Mucosa of rectum (tissue), 2 donors: ENCODE results near the gene C1orf105.
A peak's percentile ranks its signal among the peaks of the same experiment; 100 is the strongest.

Source experiments
- H3K27ac ChIP-seq, 2 donors: one replicate each; pipeline ENCODE4 v1.7.0; 2013; ENCODE audit warnings: inconsistent platforms in 2 of 2, low read depth in 2 of 2, low read length in 2 of 2
- H3K27me3 ChIP-seq, 2 donors: one replicate each; pipeline ENCODE4 v1.7.0; 2013; ENCODE audit warnings: low read length in 2 of 2; ENCODE audit not compliant: control insufficient read depth in 2 of 2, insufficient read depth in 2 of 2
- H3K36me3 ChIP-seq, 2 donors: one replicate each; pipeline ENCODE4 v1.7.0; 2013; ENCODE audit warnings: low read length in 2 of 2; ENCODE audit not compliant: control insufficient read depth in 2 of 2, insufficient read depth in 2 of 2
- H3K4me1 ChIP-seq, 2 donors: one replicate each; pipeline ENCODE4 v1.7.0; 2013; ENCODE audit warnings: low read length in 2 of 2, mild to moderate bottlenecking in 1 of 2; ENCODE audit not compliant: control insufficient read depth in 2 of 2, insufficient read depth in 2 of 2
- H3K4me3 ChIP-seq, 2 donors: one replicate each; pipeline ENCODE4 v1.7.0; 2013; ENCODE audit warnings: low read length in 2 of 2
- H3K9ac ChIP-seq, 2 donors: one replicate each; pipeline ENCODE4 v1.7.0; 2013; ENCODE audit warnings: low read length in 2 of 2, low read depth in 1 of 2, mild to moderate bottlenecking in 1 of 2
- H3K9me3 ChIP-seq, 2 donors: one replicate each; pipeline ENCODE4 v1.7.0; 2013; ENCODE audit warnings: low read length in 2 of 2; ENCODE audit not compliant: control insufficient read depth in 2 of 2
- donor health status: healthy.
- donor health status: Normal muscosa, but diverticular disease.

Gene C1orf105

DNA sequence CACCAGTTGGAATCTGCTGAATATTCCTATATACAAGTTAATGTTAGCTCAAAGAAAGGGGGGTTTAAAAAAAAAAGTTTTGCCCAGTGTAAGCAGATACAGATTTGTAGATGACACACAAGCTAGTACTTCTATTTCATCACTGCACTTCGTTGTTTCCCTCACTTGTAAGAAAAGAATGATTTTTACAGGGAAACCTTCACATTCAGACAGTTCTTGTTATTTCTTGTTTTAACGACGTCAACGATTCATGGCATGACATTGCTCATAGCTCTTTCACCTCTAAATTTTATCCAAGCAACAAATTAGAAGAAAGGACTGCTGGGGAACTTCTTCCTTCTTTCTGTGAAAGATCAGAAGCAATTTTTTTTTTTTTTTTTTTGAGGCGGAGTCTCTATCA lies 25.7 kb upstream of the C1orf105 start:
- Histone ChIP-seq H3K9me3 (no peaks in the 10 kb centered on the region), H3K4me1 (peaks cover 11 to 13% of the 10 kb centered on the region in 2 donors), H3K36me3 (no peaks in the 10 kb centered on the region), H3K27ac (peak overlapping the region; percentile 32 to 50), H3K4me3 (no peak overlapping the region), H3K9ac (peak overlapping the region in 1 of 2 donors; percentile 5), H3K27me3 (no peaks in the 10 kb centered on the region)

DNA sequence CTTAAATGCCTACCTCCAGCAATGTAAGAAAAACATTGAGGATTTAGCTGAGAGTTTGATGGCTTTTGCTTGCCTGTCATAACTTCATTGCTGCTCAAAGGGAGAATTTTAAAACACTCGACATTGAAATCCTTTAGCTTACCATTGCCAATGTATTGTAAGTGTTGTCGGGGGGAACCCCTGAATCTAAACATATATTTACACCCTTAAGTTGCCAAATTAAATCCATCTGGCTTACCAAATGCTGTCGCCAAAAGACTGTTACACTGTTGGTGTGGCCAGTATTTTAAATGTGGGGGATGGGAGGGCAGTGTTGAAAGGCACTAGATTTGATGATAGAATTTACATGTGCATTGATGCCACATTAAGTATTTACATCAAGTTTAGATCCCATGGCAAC lies 24.9 kb upstream of the C1orf105 start:
- H3K36me3 ChIP-seq, result no peaks in the 10 kb centered on the region
- no peaks in the 10 kb centered on the region for H3K27me3 ChIP-seq
- no peak overlapping the region for H3K9ac ChIP-seq
- peaks cover 6 to 18% of the 10 kb centered on the region in 2 donors for H3K4me1 ChIP-seq
- H3K4me3 ChIP-seq, result no peak overlapping the region
- no peaks in the 10 kb centered on the region for H3K9me3 ChIP-seq
- no peak overlapping the region for H3K27ac ChIP-seq

DNA sequence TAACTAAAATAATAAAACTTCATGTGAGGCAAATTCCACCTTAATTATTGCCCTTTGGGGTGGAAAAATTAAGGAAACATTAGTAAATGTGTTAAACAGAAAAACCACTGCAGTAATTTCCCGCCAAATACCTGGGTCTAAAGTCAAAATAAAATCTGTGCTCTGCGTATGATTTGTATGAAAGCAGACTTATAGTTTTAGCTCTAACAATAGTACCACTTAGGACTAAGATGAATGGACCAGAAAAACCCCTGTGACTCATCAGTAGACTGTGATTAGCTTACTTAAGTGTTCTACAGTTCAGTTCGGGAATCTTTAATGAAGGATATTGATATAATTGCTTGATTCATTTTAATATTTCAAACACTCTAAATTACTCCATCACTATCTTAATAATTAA lies 23.3 kb upstream of the C1orf105 start:
- Histone ChIP-seq H3K36me3 (no peaks in the 10 kb centered on the region), H3K9ac (no peak overlapping the region), H3K4me1 (peaks cover 5 to 18% of the 10 kb centered on the region in 2 donors), H3K9me3 (no peaks in the 10 kb centered on the region), H3K27ac (no peak overlapping the region), H3K4me3 (no peak overlapping the region), H3K27me3 (no peaks in the 10 kb centered on the region)

DNA sequence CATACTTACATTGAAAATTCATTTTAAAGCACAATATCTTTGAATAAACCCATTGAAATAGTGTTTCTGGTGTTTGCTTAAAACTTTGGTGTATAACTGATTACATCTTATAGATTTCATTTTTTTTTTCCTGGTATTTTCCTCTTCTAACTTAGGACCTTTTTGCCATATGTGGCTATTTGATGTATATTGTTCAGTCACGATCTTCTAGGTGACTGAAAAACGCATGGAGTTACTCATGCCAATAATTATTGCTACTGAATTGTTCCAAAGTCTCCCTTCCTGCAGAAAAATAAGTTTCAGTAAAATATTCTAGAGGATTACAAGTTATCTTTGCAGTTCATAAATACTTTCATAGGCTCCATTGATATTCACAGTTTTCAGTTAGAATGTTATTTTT lies 22.9 kb upstream of the C1orf105 start:
- peaks cover 5 to 18% of the 10 kb centered on the region in 2 donors for H3K4me1 ChIP-seq

DNA sequence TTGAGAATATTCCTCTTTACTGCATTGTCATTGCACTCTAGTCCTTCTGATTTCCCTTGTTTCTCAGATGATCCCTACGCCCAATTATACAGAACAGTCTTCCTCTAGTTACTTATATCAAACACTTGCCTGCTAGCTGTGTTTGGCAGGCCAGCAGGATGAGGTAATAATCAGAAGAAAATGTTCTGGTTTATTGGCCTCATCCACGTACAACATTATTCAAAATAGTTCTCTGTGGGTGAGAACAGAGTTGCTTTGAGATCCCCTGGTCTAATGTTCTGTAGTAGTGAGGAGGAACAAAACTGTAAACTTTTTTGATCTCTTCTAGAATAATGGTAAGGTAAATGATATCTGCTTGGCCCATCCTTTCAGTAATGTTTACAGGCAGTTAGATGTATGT lies 22.3 kb upstream of the C1orf105 start:
- Histone ChIP-seq H3K9ac (no peak overlapping the region), H3K27me3 (no peaks in the 10 kb centered on the region), H3K36me3 (no peaks in the 10 kb centered on the region), H3K9me3 (no peaks in the 10 kb centered on the region), H3K4me1 (peaks cover 5 to 18% of the 10 kb centered on the region in 2 donors), H3K4me3 (no peak overlapping the region), H3K27ac (no peak overlapping the region)

More for the DNA sequence above, 22.9 kb upstream of the C1orf105 start:
- Histone ChIP-seq H3K9me3 (no peaks in the 10 kb centered on the region), H3K4me3 (no peak overlapping the region), H3K27ac (no peak overlapping the region), H3K9ac (no peak overlapping the region), H3K27me3 (no peaks in the 10 kb centered on the region), H3K36me3 (no peaks in the 10 kb centered on the region)

DNA sequence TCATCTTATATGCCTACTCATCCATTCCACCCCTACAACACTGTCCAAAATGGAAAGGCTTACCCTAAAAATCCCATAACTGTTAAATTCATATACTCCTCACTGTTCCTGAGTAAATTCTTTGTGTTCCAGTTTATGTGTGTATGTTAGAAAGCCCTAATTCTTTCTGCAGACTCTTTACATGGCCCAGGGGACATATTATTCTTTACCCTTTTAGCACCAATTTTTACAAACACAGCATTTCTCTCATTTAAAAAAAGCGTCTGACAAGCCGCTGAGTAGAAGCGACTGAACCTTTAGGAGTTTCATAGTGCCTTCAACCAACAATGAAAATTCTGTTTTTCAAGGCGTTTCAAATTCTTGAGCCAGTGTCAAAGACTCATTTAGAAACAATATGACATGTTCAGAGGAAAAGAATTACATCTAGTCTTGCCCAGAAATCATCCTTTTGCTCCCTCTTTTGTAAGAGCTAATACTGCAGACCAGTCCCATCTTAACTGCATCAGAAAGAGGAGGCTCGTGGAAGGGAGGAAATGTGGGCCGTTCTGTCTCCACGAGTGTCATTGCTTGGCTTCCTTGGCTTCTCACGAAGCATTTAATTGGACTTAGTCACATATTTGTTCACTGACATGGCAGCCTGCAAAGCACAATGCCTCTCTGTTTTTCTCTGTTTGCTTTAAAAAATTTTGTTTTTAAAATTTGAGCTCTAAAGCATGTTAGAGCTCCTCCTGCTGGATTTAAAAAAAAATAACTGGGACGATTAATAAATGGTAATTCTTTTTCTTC lies 21.3 kb upstream of the C1orf105 start:
- peak overlapping the region; percentile 5 to 36 for H3K9ac ChIP-seq
- H3K27ac ChIP-seq, result peak overlapping the region; percentile 11 to 50
- peak overlapping the region; percentile 31 to 66 for H3K4me3 ChIP-seq
- H3K9me3 ChIP-seq, result no peaks in the 10 kb centered on the region
- H3K27me3 ChIP-seq, result no peaks in the 10 kb centered on the region
- no peaks in the 10 kb centered on the region for H3K36me3 ChIP-seq
- H3K4me1 ChIP-seq, result peaks cover 4 to 14% of the 10 kb centered on the region in 2 donors

DNA sequence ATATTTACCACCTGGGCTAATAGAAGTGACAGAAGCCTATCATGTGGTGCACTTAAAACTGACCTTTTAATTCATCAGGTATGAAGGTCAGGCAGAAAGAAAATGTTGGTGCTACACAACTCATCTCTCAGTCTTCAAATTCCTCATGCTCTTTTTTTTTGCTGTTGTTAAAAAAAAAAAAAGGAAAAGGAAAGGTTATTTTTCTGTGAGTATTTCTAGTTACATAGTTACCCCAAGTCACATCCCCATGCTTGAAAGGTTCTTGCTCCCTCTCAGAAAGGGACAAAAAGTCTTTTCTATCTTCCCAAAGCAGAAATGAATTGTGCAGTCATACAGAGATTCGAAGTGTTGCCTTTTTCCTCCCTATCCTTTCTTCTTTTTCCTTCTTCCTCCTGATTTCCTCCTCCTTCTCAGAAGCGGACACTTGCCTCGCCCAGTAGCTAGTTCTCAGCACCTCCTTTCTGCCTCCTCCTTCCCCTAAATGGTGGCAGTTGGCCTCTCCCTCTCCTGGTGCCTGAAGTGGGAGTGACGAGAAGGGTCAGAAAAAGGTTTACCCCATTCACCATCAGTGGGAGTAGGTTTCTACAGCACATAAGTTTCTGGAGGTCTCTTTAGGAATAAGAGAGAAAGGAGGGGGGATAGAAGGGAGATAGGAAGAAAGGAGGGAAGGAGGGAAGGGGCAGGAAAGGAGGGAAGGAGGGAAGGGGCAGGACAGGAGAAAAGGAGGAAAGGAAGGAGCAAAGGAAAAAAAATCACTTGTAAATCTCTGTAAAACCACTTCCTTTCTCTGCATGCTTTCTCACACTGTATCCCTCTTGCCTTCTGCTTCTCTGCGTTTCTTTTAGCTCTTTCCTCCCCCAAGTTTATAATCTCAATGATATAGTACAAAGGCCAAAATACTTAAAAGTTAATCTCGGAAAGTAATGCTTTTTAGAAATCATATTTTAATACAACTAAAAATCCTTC lies 20.4 kb upstream of the C1orf105 start:
- no peaks in the 10 kb centered on the region for H3K9me3 ChIP-seq
- no peaks in the 10 kb centered on the region for H3K27me3 ChIP-seq
- no peak overlapping the region for H3K9ac ChIP-seq
- no peak overlapping the region for H3K27ac ChIP-seq
- H3K4me3 ChIP-seq, result no peak overlapping the region
- H3K36me3 ChIP-seq, result no peaks in the 10 kb centered on the region
- H3K4me1 ChIP-seq, result peaks cover 0 to 11% of the 10 kb centered on the region in 2 donors

DNA sequence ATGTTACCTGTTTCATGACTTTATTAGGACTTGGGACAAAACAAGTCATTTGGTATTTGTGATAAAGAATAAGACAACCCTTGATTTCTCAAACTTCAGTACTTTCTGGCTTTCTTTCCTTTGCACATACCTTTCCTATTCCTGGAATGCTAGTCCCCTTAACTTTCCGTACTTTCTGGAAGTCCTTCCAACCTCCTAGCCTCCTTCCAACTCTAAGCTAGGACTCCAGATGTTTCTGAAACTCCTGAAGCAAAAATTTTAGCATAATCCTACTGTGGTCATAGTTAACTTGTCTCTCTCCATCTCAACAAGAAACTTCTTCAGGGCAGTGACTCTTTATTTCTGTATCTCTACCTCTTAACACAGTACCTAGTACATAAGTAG lies 19.8 kb upstream of the C1orf105 start:
- no peaks in the 10 kb centered on the region for H3K27me3 ChIP-seq
- H3K36me3 ChIP-seq, result no peaks in the 10 kb centered on the region
- no peaks in the 10 kb centered on the region for H3K9me3 ChIP-seq
- no peak overlapping the region for H3K9ac ChIP-seq
- H3K4me1 ChIP-seq, result peaks cover 0 to 11% of the 10 kb centered on the region in 2 donors
- H3K27ac ChIP-seq, result no peak overlapping the region
- H3K4me3 ChIP-seq, result no peak overlapping the region

DNA sequence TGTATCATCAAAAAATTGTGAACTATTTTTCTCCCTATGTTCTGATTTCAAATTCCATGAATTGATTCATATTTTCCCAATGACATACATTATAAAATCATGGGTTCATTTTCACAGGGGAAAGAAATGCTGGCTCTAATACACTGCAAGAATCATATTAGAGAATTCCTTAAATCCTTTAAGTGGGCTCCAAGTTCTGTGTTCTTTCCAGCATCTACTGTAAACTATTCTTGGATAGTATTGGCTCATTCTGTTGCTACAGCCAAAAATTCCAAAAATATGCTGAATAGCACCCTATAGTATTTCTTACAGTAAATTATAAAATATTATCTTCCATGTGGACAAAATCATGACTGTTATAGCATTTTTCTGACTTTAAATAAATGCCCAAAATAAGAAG lies 19.0 kb upstream of the C1orf105 start:
- no peaks in the 10 kb centered on the region for H3K36me3 ChIP-seq

DNA sequence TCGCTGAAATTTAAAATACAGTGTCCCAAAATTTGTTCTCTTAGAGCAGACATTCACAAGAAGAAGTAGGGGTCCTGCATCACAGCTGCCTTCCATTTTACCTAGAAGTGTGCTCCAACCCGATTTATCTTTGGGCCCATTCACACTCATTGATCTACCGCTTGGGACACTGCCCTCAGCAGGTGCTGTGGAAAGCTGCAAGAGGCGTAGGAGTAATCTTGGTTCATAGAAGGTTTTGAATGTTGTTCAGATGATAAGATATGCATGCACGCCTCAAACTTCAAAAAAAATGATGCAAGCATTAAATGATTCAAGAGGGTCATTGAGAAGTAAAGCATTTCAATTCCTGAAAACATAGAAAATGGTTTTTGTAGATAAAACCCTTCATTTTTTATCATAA lies 18.6 kb upstream of the C1orf105 start:
- peaks cover 0 to 11% of the 10 kb centered on the region in 2 donors for H3K4me1 ChIP-seq
- H3K27me3 ChIP-seq, result no peaks in the 10 kb centered on the region
- H3K9me3 ChIP-seq, result no peaks in the 10 kb centered on the region
- no peak overlapping the region for H3K4me3 ChIP-seq
- H3K36me3 ChIP-seq, result no peaks in the 10 kb centered on the region
- H3K27ac ChIP-seq, result no peak overlapping the region
- H3K9ac ChIP-seq, result no peak overlapping the region

More for the DNA sequence above, 19.0 kb upstream of the C1orf105 start:
- Histone ChIP-seq H3K4me3 (no peak overlapping the region), H3K4me1 (peaks cover 0 to 11% of the 10 kb centered on the region in 2 donors), H3K27ac (no peak overlapping the region), H3K9me3 (no peaks in the 10 kb centered on the region), H3K9ac (no peak overlapping the region), H3K27me3 (no peaks in the 10 kb centered on the region)
